ENCODE results near the gene CACNG4. TPM values are rescaled to one million over a fixed set of nuclear protein-coding genes. Genes with fewer than 3 reads are reported as not detected.

The CACNG4 gene
- total RNA-seq, 1 donor from 2014 or later, result 5.8 TPM

DNA sequence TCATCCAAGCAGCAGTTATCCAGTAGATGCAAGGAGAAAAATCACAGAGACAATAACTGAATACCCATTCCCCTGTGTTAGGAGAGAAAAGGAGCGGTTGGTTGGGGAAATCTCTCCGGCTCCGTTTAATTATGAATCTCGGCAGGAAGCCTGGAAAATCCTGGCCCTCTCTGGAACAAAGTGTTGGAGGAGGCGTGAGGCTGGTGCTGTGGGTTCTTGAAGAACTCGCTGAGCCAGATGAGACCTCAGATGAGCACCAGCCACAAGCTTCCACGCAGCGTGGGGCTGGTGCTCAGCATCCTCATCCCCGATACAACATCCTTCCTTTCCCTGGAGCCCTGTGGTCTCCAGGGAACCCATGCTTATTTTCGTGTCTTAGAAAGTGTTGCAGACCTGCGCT, 39.7 kb downstream of the CACNG4 start:
- H3K4me3 Mint-ChIP-seq (ENCODE audit: unreplicated experiment), result no peak overlapping the region
- Histone ChIP-seq H3K9ac (ENCODE audit: low read length) (no peak overlapping the region), H3K79me2 (ENCODE audit: insufficient read depth, low read length) (no peaks in the 10 kb centered on the region), H3K27ac (ENCODE audit: low read depth, low read length) (no peak overlapping the region), H2AFZ (ENCODE audit: low read depth, low read length) (no peak overlapping the region), H4K20me1 (ENCODE audit: insufficient read depth, low read length) (no peaks in the 10 kb centered on the region), H3K4me2 (ENCODE audit: low read length) (no peak overlapping the region), H3K4me3 (ENCODE audit: insufficient read depth, low read depth, low read length) (no peak overlapping the region), H3K36me3 (ENCODE audit: insufficient read depth, low read length) (no peaks in the 10 kb centered on the region), H3K9me3 (ENCODE audit: insufficient read depth, low read depth, low read length) (no peaks in the 10 kb centered on the region), H3K27me3 (ENCODE audit: insufficient read depth, low read length) (no peaks in the 10 kb centered on the region), H3K4me1 (ENCODE audit: insufficient read depth, low read length) (no peaks in the 10 kb centered on the region)
- peaks cover 28% of the 10 kb centered on the region for H3K9me3 Mint-ChIP-seq (ENCODE audit: unreplicated experiment)
- TF ChIP-seq CTCF (IDR thresholded peaks at IDR 0.05; ENCODE audit: insufficient read depth, low read depth, low read length), result no peak
- TF ChIP-seq EZH2 (IDR thresholded peaks at IDR 0.05; ENCODE audit: insufficient read depth, low read length), result no peak
- no peak for DNase-seq (ENCODE audit: low read depth)
- no peak for FAIRE-seq
- no peaks in the 10 kb centered on the region for H3K4me1 Mint-ChIP-seq (ENCODE audit: low read depth, unreplicated experiment)
- H3K27ac Mint-ChIP-seq (ENCODE audit: unreplicated experiment), result peak overlapping the region; percentile 38
- H3K36me3 Mint-ChIP-seq (ENCODE audit: low read depth, unreplicated experiment), result peaks cover 8% of the 10 kb centered on the region
- peaks cover 36% of the 10 kb centered on the region for H3K27me3 Mint-ChIP-seq (ENCODE audit: low read depth, unreplicated experiment)

DNA sequence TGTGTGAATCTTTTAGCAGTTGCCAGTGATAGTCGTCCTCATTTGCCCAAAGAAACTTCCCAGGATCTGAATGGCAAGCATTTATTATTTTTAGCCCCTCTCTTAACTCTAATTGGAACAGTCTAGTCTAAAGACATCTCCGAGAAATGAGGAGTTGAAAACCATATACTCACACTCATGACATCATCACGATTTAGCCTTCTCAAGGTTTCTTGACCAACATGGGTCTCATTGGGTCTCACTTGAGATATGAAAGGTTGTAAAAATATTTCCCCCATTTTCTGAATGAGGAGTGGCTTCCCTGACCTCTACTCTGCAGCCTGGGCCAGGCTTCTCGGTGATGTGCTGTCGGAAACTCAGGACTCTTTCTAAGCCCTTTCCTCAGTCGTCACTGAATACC, 42.8 kb downstream of the CACNG4 start:
- H3K4me2 ChIP-seq (ENCODE audit: low read length), result no peak overlapping the region
- no peak overlapping the region for H2AFZ ChIP-seq (ENCODE audit: low read depth, low read length)
- no peaks in the 10 kb centered on the region for H3K79me2 ChIP-seq (ENCODE audit: insufficient read depth, low read length)
- Mint-ChIP-seq H3K27me3 (ENCODE audit: low read depth, unreplicated experiment) (peaks cover 55% of the 10 kb centered on the region), H3K36me3 (ENCODE audit: low read depth, unreplicated experiment) (peaks cover 12% of the 10 kb centered on the region), H3K9me3 (ENCODE audit: unreplicated experiment) (peaks cover 20% of the 10 kb centered on the region), H3K27ac (ENCODE audit: unreplicated experiment) (no peak overlapping the region), H3K4me3 (ENCODE audit: unreplicated experiment) (no peak overlapping the region), H3K4me1 (ENCODE audit: low read depth, unreplicated experiment) (no peaks in the 10 kb centered on the region)
- no peak for FAIRE-seq
- no peaks in the 10 kb centered on the region for H3K27me3 ChIP-seq (ENCODE audit: insufficient read depth, low read length)
- no peak overlapping the region for H3K27ac ChIP-seq (ENCODE audit: low read depth, low read length)
- DNase-seq (ENCODE audit: low read depth), result no peak
- no peaks in the 10 kb centered on the region for H3K4me1 ChIP-seq (ENCODE audit: insufficient read depth, low read length)
- no peaks in the 10 kb centered on the region for H3K9me3 ChIP-seq (ENCODE audit: insufficient read depth, low read depth, low read length)
- H3K4me3 ChIP-seq (ENCODE audit: insufficient read depth, low read depth, low read length), result no peak overlapping the region
- H3K36me3 ChIP-seq (ENCODE audit: insufficient read depth, low read length), result no peaks in the 10 kb centered on the region
- no peaks in the 10 kb centered on the region for H4K20me1 ChIP-seq (ENCODE audit: insufficient read depth, low read length)
- TF ChIP-seq CTCF (IDR thresholded peaks at IDR 0.05; ENCODE audit: insufficient read depth, low read depth, low read length) (no peak), EZH2 (IDR thresholded peaks at IDR 0.05; ENCODE audit: insufficient read depth, low read length) (no peak)
- H3K9ac ChIP-seq (ENCODE audit: low read length), result no peak overlapping the region

DNA sequence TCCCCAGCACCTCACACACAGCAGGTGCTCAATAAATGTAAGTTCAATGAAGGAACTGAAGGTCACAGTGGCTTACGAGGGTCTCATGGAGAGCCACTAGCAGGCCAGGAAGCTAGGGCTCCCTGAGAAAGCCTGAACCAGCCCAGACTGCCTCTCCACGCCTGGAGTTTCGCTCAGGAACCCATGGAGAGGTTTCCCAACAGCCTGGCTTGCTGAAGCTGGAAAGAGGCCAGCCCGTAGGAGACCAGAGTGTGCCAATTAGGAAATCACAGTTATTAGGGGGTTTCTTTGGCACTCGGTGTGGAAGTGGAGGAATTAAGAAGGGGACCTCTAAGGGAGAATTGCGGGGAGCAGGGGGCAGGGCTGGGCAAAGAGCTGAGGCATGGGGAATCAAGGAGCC, 43.6 kb downstream of the CACNG4 start:
- no peak overlapping the region for H3K4me3 Mint-ChIP-seq (ENCODE audit: unreplicated experiment)
- Histone ChIP-seq H2AFZ (ENCODE audit: low read depth, low read length) (no peak overlapping the region), H3K79me2 (ENCODE audit: insufficient read depth, low read length) (no peaks in the 10 kb centered on the region), H3K9ac (ENCODE audit: low read length) (no peak overlapping the region), H3K4me1 (ENCODE audit: insufficient read depth, low read length) (no peaks in the 10 kb centered on the region), H3K36me3 (ENCODE audit: insufficient read depth, low read length) (no peaks in the 10 kb centered on the region), H3K27ac (ENCODE audit: low read depth, low read length) (no peak overlapping the region), H3K4me2 (ENCODE audit: low read length) (no peak overlapping the region), H3K4me3 (ENCODE audit: insufficient read depth, low read depth, low read length) (no peak overlapping the region), H3K27me3 (ENCODE audit: insufficient read depth, low read length) (no peaks in the 10 kb centered on the region), H4K20me1 (ENCODE audit: insufficient read depth, low read length) (no peaks in the 10 kb centered on the region), H3K9me3 (ENCODE audit: insufficient read depth, low read depth, low read length) (no peaks in the 10 kb centered on the region)
- H3K27me3 Mint-ChIP-seq (ENCODE audit: low read depth, unreplicated experiment), result peaks cover 52% of the 10 kb centered on the region
- FAIRE-seq (no peak), DNase-seq (ENCODE audit: low read depth) (no peak)
- peaks cover 12% of the 10 kb centered on the region for H3K36me3 Mint-ChIP-seq (ENCODE audit: low read depth, unreplicated experiment)
- TF ChIP-seq CTCF (IDR thresholded peaks at IDR 0.05; ENCODE audit: insufficient read depth, low read depth, low read length) (no peak), EZH2 (IDR thresholded peaks at IDR 0.05; ENCODE audit: insufficient read depth, low read length) (no peak)
- no peaks in the 10 kb centered on the region for H3K4me1 Mint-ChIP-seq (ENCODE audit: low read depth, unreplicated experiment)
- no peak overlapping the region for H3K27ac Mint-ChIP-seq (ENCODE audit: unreplicated experiment)
- H3K9me3 Mint-ChIP-seq (ENCODE audit: unreplicated experiment), result peaks cover 18% of the 10 kb centered on the region
